Measurements from ENCODE around the gene PGR.

PGR gene

GRCh38 chr11:101010899-101011298, 118.7 kb downstream of the PGR start:
- DNase-seq (ENCODE audit: low spot score), result no peak

DNA sequence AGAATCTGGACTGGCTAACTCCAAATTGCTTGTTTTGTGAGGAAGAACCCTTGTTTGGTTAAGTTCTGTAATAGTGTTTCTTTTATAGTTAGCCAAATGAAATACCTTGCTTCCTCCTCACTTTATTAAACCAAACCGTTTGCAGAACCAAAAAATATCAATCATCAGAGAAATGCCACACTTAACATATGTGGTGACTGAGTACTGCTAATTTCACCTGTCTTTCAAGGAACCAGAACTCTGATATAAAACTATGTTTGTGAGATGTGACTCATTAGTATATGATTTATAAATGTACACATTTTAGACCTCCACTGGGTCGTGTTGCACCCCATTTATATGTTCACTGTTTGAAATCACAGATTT, 119.9 kb downstream of the PGR start:
- DNase-seq (ENCODE audit: low spot score), result no peak

GRCh38 chr11:101008961-101009689, 120.5 kb downstream of the PGR start:
- no peak for DNase-seq (ENCODE audit: low spot score)

GRCh38 chr11:101003468-101003867, 126.1 kb downstream of the PGR start:
- no peak for DNase-seq (ENCODE audit: low spot score)

- no peak for DNase-seq (ENCODE audit: low spot score)
Observed at GRCh38 chr11:100999756-101000155, 129.9 kb downstream of the PGR start.

DNA sequence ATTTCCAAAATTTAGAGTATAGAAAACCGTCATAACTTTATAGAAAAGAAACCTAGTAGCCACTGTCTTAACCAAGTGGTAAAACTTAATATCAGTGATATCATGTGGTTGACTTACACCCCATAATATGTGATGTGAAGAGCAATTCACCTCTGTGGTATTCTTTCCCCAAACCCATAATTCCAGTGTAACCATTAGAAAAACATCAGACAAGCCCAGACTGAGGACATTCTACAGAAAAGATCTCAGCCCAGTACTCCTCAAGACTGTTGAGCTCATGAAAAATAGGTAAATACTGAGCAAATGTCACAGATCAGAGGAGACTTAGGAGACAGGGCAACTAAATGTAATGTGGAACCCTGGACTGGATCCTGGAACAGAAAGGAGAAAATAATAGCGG, 134.6 kb downstream of the PGR start:
- DNase-seq (ENCODE audit: low spot score), result no peak

GRCh38 chr11:100991541-100991940, 138.1 kb downstream of the PGR start:
- DNase-seq (ENCODE audit: low spot score), result no peak

- no peak for DNase-seq (ENCODE audit: low spot score)
Observed at GRCh38 chr11:100990931-100991330, 138.7 kb downstream of the PGR start.

DNA sequence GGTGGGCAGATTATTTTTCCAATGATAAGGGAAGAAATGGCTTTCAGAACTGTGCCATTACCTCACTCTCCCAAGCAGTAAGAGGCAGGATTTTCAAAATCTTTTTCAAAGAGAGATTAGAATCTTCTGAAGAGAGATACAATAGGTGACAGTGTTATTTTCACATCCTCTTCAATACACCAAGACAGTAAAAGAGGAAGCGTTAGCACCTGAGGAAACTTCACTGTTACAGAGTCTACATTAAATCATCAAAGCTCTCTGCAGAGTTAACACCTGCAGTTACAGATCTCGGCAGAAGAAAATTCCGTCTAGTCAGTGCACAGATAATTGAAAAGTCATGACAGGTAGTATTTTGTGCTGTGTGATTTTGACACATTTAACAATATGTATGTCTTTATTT, 144.9 kb downstream of the PGR start:
- no peak for DNase-seq (ENCODE audit: low spot score)

GRCh38 chr11:100981196-100981824, 148.3 kb downstream of the PGR start:
- DNase-seq (ENCODE audit: low spot score), result no peak

DNA sequence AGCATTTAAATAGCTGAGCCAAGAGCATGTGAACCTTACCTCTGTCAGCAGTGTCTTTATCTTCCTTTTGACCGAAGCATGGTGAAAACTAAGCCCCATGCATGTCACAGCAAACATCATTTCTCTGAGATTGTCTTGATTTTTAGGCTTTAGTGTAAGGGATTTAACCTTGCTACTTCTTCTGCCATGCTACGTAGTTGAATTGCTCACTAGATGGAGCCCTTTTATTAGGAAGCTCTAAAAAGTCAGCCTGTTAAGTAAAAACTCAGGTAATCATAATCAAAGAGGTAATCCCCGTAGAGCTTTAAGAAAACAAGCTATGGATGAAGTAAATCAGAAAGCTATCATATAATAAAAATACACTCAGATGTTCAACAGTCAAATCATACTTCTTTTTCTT, 149.5 kb downstream of the PGR start:
- no peak for DNase-seq (ENCODE audit: low spot score)
